PC-3 (cell line): ENCODE data around the gene AUH. TPM values are rescaled to one million over a fixed set of nuclear protein-coding genes. Genes with fewer than 3 reads are reported as not detected.
A peak's percentile ranks its signal among the peaks of the same experiment; 100 is the strongest.

ENCODE experiments used
- ATAC-seq: fragments of 200-7000 bp; cut with Tn5 transposase; 2 replicates; pipeline ENCODE4 v1.9.1; 2020; ENCODE audit warnings: mild to moderate bottlenecking, moderate library complexity
- BruUV-seq: library from RNA; stranded (reverse); fragments of 400-500 nt; replicated peaks from 2 replicates; lab custom pipeline; 2021; lab: Mats Ljungman, UMichigan
- CTCF ChIA-PET: fragments of 300-600 bp; sonication (Branson Sonifier 250); formaldehyde crosslinking; loops from one replicate; lab custom pipeline; 2022; ENCODE audit warnings: antibody characterized with exemption; lab: Charles Lee
- POLR2A ChIA-PET: fragments of 300-600 bp; sonication (Branson Sonifier 250); formaldehyde crosslinking; loops from one replicate; lab custom pipeline; 2022; ENCODE audit warnings: antibody characterized with exemption; ENCODE audit not compliant: unreplicated experiment; lab: Charles Lee
- DNase-seq: peaks from one replicate; pipeline ENCODE4 v3.0.0-alpha.2; 2015
- H2AFZ ChIP-seq: fragments of 300-600 bp; sonication (generic); 2 replicates; pipeline ENCODE4 v1.6.0; 2016; ENCODE audit warnings: antibody characterized with exemption, low read length
- H3F3A ChIP-seq: fragments of 300-600 bp; sonication (generic); one replicate; pipeline ENCODE4 v1.6.0; 2017; ENCODE audit warnings: antibody characterized with exemption, low read length, control low read depth, mild to moderate bottlenecking; ENCODE audit not compliant: unreplicated experiment
- H3K27ac ChIP-seq: fragments of 300-600 bp; sonication (generic); 2 replicates; pipeline ENCODE4 v1.5.1; 2016; ENCODE audit warnings: mild to moderate bottlenecking, low read length
- H3K27me3 ChIP-seq: fragments of 300-600 bp; sonication (generic); 2 replicates; pipeline ENCODE4 v1.6.1; 2016; ENCODE audit warnings: low read length, mixed read lengths
- H3K36me3 ChIP-seq: fragments of 300-600 bp; sonication (generic); 2 replicates; pipeline ENCODE4 v1.6.1; 2016; ENCODE audit warnings: low read depth, mixed run types, low read length, mixed read lengths
- H3K4me1 ChIP-seq: fragments of 300-600 bp; sonication (generic); 2 replicates; pipeline ENCODE4 v1.5.1; 2016; ENCODE audit warnings: low read length; ENCODE audit not compliant: insufficient read depth
- H3K4me2 ChIP-seq: fragments of 300-600 bp; sonication (generic); 2 replicates; pipeline ENCODE4 v1.6.0; 2016; ENCODE audit warnings: low read length
- H3K4me3 ChIP-seq: fragments of 300-600 bp; sonication (generic); 2 replicates; pipeline ENCODE4 v1.5.1; 2016; ENCODE audit warnings: mild to moderate bottlenecking, low read length, mixed read lengths
- H3K79me2 ChIP-seq: fragments of 300-600 bp; sonication (generic); 2 replicates; pipeline ENCODE4 v1.6.1; 2017; ENCODE audit warnings: low read length, mixed read lengths
- H3K9ac ChIP-seq: fragments of 300-600 bp; sonication (generic); 2 replicates; pipeline ENCODE4 v1.6.0; 2016; ENCODE audit warnings: mild to moderate bottlenecking, low read length
- H3K9me2 ChIP-seq: fragments of 300-600 bp; sonication (generic); replicated peaks from 2 replicates; pipeline ENCODE4 v1.6.1; 2016; ENCODE audit warnings: mixed run types, low read length, mixed read lengths
- H3K9me3 ChIP-seq: fragments of 300-600 bp; sonication (generic); 2 replicates; pipeline ENCODE4 v1.6.1; 2016; ENCODE audit warnings: low read length, mixed read lengths
- H4K20me1 ChIP-seq: fragments of 300-600 bp; sonication (generic); 2 replicates; pipeline ENCODE4 v1.6.1; 2016; ENCODE audit warnings: low read length, mixed read lengths
- EZH2 ChIP-seq: fragments of 300-600 bp; sonication (generic); IDR thresholded peaks from one replicate; pipeline ENCODE4 v1.6.1; 2017; ENCODE audit warnings: antibody characterized with exemption, mild to moderate bottlenecking, low read length; ENCODE audit not compliant: unreplicated experiment
- EZH2phosphoT487 ChIP-seq: fragments of 300-600 bp; sonication (generic); IDR thresholded peaks from 2 replicates; pipeline ENCODE4 v1.6.1; 2018; ENCODE audit warnings: mild to moderate bottlenecking, antibody characterized with exemption, low read length, borderline replicate concordance
- intact Hi-C: fragments of 100-400 bp; cut with micrococcal nuclease; formaldehyde crosslinking; loops from 2 replicates; pipeline ENCODE4 v1.9.0; 2023
- total RNA-seq: library from RNA; depleted of rRNA; stranded (reverse); fragments of >200 nt; gene quantifications from 2 replicates; pipeline ENCODE4 v1.2.3, GENCODE V29; 2014
- TF ChIP-seq, protein P1 (sequence below): fragments of 300-600 bp; sonication (generic); conservative IDR thresholded peaks from 2 replicates; pipeline ENCODE4 v1.5.1; 2017; ENCODE audit warnings: antibody characterized with exemption, low read depth, mild to moderate bottlenecking, low read length

AUH gene
- total RNA-seq, 1 experiment from 2014 or later = 30.4 TPM

DNA sequence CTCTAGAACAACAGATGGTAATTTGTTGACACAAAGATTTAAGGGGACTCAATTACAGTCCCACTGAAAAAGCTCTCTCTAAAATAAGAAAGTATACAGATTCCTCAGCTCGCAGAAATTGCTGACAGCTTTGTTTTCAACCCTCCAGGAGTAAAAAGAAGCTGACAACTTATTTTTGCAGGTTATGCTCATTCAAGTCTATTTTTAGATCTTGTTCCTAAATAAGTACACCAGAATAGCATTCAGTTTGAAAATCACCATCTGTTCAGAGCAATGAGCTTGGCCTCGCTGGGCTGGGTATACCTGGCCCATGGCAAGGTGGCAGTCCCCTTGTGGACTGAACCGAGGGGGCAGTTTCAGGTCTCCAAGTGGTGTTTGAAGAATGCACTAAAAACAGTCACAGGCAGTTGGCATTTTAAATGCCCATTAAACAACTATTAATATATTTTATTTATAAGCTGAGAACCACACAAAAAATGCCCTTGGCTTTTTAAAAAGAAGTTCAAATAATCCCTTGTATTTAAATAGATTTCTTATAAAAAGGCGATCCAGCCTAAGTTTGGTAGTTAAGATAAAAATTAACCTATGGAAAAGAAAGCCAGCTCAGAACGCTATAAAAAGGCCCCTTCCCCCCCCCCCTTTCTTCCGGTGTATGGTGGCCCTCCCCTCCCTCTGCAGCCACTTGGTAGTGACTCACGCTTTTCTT, 169.2 kb downstream of the AUH start:
- Histone ChIP-seq H3K36me3 (no peaks in the 10 kb centered on the region), H3K4me3 (no peak overlapping the region), H3K27me3 (no peaks in the 10 kb centered on the region), H3K4me1 (peaks cover 44% of the 10 kb centered on the region), H2AFZ (no peak overlapping the region), H3F3A (no peaks in the 10 kb centered on the region), H3K9me3 (no peaks in the 10 kb centered on the region), H3K9ac (peak overlapping the region; percentile 87), H3K9me2 (no peaks in the 10 kb centered on the region), H3K27ac (peak overlapping the region; percentile 100), H4K20me1 (no peaks in the 10 kb centered on the region), H3K4me2 (peak overlapping the region; percentile 77), H3K79me2 (no peaks in the 10 kb centered on the region)
- no TSS peak for BruUV-seq
- POLR2A ChIA-PET = interaction anchor here (0.6 to 0.9 kb wide), 4 partner anchors 61 to 231 kb away, joined by 3 to 5 read pairs (median 3); partner anchors contain the start of gene NFIL3
- DNase-seq = no peak
- CTCF ChIA-PET = interaction anchor here (0.6 to 0.9 kb wide), 2 partner anchors 103 to 1919 kb away, joined by 4 read pairs; no protein-coding TSS in a partner anchor
- intact Hi-C loops = loop anchor here (1.0 to 5.0 kb wide), 5 partner anchors 28 to 232 kb away; no protein-coding TSS in a partner anchor
- TF ChIP-seq EZH2phosphoT487 = no peak
- ATAC-seq = peak; percentile 22

DNA sequence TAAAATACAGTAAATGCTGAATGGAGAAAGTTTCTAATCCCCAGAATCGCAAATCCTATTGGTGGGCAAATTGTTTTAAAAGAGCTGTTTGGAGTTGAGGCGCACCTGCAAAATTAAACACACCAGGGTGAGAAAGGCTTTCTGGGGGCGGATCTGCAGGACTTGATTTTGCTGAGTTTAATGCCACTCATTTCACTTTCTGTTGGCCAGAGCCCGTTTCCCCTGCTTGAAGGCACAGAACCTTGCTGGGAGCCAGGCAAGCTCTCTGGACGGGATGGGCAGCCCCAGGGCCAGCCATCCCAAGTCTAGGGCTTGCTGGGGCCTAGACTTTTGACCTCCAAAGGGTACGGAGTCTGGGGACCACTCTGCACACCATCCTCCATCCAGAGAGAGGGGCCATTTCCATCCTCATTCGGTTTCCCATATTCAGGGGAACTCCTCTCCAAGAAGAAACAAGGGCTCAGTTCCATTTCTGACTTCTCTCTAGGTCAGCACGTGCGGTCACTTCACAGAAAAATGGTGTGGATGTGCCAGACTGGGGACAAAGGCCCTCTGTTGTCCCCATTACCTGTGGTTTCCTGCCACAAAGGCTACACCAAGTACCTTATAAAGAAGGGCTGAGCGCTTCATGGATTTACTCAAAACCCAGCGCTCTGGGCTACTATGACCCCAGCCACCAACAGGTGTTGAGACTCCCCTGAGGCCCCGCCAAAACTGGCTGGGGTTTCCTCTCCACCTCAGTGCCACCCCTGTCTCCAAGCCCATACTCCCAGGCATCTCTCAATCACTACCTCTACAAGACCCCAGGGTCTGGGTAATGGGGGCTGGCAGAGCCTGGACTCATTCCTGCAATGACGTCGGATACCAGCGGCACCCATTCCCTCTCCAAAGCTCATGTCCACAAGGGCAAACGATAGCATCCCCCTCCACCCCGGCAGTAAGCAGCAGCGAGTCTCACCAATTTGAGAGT, 170.0 kb downstream of the AUH start:
- no peak for ATAC-seq
- H3K9me3 ChIP-seq = no peaks in the 10 kb centered on the region
- H3K4me1 ChIP-seq = peaks cover 44% of the 10 kb centered on the region
- H3F3A ChIP-seq = no peaks in the 10 kb centered on the region
- ChIA-PET POLR2A (interaction anchor here (0.9 kb wide), 1 partner anchor 61 kb away, joined by 3 read pairs; no protein-coding TSS in a partner anchor), CTCF (interaction anchor here (0.9 kb wide), 1 partner anchor 102 kb away, joined by 4 read pairs; no protein-coding TSS in a partner anchor)
- no peaks in the 10 kb centered on the region for H3K79me2 ChIP-seq
- DNase-seq = no peak
- H3K27me3 ChIP-seq = no peaks in the 10 kb centered on the region
- TF ChIP-seq EZH2phosphoT487 (no peak), EZH2 (no peak)
- TF ChIP-seq, protein P1, sequence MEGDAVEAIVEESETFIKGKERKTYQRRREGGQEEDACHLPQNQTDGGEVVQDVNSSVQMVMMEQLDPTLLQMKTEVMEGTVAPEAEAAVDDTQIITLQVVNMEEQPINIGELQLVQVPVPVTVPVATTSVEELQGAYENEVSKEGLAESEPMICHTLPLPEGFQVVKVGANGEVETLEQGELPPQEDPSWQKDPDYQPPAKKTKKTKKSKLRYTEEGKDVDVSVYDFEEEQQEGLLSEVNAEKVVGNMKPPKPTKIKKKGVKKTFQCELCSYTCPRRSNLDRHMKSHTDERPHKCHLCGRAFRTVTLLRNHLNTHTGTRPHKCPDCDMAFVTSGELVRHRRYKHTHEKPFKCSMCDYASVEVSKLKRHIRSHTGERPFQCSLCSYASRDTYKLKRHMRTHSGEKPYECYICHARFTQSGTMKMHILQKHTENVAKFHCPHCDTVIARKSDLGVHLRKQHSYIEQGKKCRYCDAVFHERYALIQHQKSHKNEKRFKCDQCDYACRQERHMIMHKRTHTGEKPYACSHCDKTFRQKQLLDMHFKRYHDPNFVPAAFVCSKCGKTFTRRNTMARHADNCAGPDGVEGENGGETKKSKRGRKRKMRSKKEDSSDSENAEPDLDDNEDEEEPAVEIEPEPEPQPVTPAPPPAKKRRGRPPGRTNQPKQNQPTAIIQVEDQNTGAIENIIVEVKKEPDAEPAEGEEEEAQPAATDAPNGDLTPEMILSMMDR = no peak
- H3K4me2 ChIP-seq = peak overlapping the region; percentile 77
- peak overlapping the region; percentile 100 for H3K27ac ChIP-seq
- no TSS peak for BruUV-seq
- H3K36me3 ChIP-seq = no peaks in the 10 kb centered on the region
- intact Hi-C loops = loop anchor here (1.0 to 5.0 kb wide), 5 partner anchors 27 to 233 kb away; no protein-coding TSS in a partner anchor
- H2AFZ ChIP-seq = no peak overlapping the region
- no peaks in the 10 kb centered on the region for H3K9me2 ChIP-seq
- H3K9ac ChIP-seq = peak overlapping the region; percentile 87
- H3K4me3 ChIP-seq = no peak overlapping the region
- H4K20me1 ChIP-seq = no peaks in the 10 kb centered on the region

DNA sequence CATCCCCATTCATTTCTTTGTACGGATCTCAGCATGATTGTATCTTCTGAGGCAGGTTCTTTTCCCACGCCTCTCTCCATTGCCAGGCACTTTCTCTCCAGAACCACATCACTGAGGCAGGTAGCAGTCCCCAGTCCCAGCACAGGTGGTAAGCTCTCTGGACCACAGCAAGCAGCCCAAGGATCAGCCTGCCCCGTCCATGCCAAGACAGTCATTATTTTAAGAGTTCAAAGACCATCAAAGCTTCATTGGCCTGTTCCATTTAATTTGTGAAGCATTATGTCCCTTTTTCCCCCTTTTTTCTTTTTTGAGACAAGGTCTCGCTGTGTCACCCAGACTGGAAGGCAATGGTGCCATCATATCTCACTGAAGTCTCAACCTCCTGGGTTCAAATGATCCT, 171.7 kb downstream of the AUH start:
- TF ChIP-seq, protein P1 = no peak
- TF ChIP-seq EZH2 (no peak), EZH2phosphoT487 (no peak)
- ATAC-seq (no peak), DNase-seq (no peak)
- Histone ChIP-seq H3K9me2 (no peaks in the 10 kb centered on the region), H2AFZ (no peak overlapping the region), H3K9ac (no peak overlapping the region), H3K4me1 (peaks cover 43% of the 10 kb centered on the region), H3K4me2 (no peak overlapping the region), H3K79me2 (no peaks in the 10 kb centered on the region), H3K36me3 (no peaks in the 10 kb centered on the region), H3K27ac (no peak overlapping the region), H3F3A (no peaks in the 10 kb centered on the region), H3K4me3 (no peak overlapping the region), H3K27me3 (no peaks in the 10 kb centered on the region), H3K9me3 (no peaks in the 10 kb centered on the region), H4K20me1 (no peaks in the 10 kb centered on the region)
- BruUV-seq = no TSS peak
- CTCF ChIA-PET = no interaction called here
- intact Hi-C loops = loop anchor here (5.0 kb wide), 2 partner anchors 57 to 103 kb away; no protein-coding TSS in a partner anchor
- POLR2A ChIA-PET = no interaction called here
